DMS53 treated with DMSO at 0.1 percent for 48 hours (cell line): ENCODE results near the gene DSG3.
"Not testable (repeated sequence)": the region's sequence is repeated elsewhere in the genome, so short reads cannot be mapped to it uniquely, and the experiment has no call there.

Experiments
- DNase-seq: peaks from one replicate; lab custom pipeline; 2025; ENCODE audit not compliant: unreplicated experiment; lab: John Stamatoyannopoulos, UW

DSG3 gene

DNA sequence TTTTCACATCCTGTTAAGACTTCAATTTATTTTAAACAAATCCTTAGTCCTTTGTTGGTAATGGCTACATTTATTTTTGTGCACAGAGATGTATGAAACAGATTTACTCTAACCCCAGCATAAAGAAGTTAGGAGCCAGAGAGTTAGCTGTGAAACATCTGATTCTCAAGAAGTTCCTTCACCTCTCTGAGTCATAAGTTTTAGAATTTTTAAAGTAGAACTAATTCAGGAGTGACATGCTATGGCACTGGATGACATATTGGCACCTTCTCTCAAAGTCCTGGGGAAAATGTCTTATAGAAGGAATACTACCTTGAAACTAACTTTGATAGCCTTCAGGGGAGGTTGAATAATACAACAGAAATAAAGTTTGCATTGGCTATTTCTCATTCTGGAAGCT, 44.0 kb downstream of the DSG3 start:
- DNase-seq: no peak

DNA sequence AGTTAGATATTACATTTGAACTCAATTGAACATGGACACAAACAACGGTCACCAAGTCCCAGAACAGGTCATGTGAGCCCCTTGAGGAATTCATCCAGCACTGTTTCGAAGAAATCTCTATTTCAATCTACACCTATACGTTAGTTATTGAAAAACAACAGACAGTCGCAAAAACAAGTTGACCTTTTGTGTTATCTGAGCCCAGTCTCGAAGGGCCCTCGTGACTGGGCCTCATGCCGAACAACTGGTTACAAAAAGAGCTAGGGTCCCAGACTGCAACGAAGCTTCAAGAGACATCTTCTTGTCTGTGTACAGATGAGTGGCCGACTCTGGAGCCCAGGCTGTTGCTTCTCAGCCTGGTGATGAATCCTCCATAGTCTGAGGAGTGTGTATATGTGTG, 45.1 kb downstream of the DSG3 start:
- DNase-seq: no peak

DNA sequence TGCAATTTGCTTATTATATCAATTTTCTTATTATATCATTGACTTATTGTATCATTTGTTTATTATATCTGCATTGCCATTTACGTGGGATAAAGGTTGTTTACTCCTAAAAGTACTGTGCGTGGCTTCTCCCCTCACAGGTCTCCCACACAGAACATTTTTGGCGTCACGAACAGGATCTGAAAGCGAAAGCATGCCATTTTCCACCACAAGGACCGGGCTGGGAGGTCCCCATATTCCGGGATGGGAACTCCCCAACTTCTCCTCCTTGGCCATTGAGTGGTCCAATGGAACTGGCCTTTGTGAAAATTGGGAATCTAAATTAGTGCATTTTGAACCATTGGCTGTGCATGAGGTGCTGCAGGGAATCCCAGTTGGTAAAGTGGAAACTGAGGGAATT, 45.6 kb downstream of the DSG3 start:
- no peak for DNase-seq

DNA sequence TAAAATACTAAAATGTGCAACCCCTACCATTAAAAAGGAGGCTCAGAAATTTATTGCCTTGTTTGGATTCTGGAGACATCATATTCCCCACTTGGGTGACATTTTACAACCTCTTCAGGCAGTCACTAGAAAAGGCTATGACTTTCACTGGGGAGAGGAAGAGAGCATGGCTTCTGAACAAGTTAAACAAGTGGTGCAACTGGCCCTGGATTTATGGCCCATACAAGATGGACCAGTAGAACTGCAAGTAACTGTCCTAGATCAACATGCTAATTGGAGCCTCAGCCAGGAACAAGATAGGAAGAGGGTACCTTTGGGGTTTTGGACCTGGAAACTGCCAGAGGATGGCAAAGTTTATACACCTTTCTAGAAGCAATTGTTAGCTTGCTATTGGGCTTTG, 46.4 kb downstream of the DSG3 start:
- DNase-seq: no peak

DNA sequence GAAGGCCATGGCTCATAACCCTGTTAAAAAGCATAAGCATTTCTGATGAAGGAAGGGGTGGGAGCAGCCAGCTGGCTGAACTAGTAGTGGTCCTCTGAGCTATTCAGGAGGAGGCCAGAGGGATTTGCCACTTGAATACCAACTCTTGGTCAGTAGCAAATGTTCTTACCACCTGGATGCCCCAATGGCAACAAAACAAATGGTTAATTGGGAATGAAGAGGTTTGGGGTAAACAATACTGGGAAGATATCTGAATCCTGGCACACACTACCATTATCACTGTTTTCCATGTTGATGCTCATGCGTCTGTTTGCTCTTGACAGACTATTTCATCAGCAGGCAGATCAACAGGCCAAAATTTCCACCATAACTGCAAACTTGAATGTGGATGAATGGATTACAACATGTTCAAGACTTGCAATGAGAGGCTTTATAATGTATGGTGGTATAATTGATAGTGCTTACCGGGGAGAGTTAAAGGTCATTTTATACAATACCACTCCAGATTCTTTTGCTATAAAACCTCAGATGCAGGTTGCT, 47.2 kb downstream of the DSG3 start:
- DNase-seq: not testable (repeated sequence)

DNA sequence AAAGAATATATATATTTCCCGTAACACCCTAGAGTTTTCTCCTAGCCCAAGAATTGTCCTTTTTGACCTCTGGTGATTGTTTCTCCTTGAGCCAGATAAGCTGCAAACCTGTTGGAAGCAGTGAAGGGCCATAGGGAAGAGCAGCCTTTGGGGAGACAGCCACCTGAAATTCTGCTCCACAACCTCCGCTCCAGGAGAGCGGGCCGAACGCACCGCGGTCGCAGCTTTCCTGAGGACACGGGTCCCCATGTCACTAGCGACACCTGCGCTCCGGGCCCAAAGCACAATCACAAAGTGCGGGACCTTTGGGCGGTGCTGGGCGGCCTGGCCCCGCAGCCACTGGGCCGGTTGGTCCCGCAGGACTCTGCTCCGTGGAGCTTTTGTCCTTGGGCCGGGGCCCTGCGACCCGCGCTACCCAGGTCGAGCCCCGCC, 49.9 kb downstream of the DSG3 start:
- DNase-seq: peak; percentile 7

DNA sequence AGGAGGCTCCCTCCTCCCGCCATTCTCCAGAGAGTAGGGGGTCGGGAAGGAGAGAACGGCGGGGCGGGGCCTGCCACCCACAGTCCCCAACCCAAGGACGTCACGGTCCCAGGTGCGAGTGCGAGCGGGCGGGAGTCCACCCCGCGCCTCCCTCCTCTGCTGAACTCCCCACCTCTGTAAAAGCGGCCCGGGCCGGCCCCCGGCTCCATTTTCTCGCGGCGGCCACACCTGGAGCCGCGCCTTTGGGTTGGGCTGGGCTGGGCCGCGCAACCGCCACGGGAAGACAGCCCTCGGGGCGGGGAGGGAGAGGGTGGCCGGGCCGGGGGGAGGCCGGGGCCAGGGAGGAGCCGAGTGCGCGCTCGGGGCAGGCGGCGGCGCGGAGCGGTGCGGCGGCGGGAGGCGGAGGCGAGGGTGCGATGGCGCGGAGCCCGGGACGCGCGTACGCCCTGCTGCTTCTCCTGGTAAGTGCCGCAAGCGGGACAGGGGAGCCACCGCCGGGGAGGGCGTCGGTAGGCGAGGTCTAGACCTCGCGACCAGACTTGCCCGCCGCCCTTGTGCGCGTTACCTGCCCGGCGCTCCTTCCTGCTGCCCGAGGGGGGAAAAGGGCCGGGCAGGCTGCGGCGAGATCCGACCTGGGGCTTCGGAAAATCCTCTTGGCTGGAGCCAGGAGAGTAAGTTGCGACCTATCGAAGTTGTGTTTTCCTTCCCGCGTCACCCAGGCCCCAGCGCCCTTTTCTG, 50.5 kb downstream of the DSG3 start, which contains the start of gene DSG2:
TSS of gene DSG2 (plus strand) at position 342 of the 738 bp plus-strand sequence. CDS start at position 417, 75 bp downstream.
- DNase-seq: peak; percentile 18

DNA sequence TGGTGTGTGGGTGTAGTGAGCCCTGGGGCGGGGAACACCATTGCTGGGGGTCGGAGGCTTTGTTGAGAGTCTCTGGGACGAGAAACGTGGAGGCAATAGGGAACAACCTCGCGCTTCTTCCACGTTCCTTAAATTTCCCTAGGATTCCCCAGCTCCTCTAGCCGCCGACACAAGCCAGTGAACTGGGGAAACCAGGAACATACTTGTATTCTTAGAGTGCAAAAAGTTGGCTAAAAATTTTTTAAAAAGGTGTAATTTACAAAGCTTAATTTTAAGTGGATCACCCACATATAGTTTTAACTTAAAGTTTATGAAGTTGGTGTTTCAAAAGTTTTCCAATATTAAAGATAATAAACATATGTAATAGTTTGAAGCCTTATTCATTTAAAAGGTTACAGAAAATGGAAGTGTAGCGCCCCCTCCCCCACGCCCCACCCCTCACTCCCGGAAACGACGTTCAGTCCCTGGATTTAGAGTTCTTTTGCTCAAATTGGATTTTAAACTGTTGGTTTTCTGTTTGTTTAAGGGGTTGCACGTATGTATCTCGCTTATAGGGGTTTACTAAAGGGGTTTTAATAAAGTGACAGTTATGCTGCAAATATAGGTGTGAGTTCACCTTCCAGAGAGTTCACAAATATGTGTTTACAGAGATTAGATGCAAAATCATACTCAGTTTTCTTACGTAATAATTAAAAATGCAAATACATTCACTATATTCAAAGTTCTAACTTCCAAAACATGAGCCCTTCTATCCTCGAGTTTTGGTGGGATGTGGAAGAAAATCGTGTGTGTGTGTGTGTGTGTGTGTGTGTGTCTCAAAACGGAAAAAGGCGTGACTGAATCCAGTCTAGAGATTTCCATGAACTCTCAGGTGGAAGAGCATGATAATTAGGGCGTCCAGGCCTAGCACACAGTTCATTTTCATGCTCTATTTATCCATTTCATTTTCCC, 51.3 kb downstream of the DSG3 start:
- no peak for DNase-seq

DNA sequence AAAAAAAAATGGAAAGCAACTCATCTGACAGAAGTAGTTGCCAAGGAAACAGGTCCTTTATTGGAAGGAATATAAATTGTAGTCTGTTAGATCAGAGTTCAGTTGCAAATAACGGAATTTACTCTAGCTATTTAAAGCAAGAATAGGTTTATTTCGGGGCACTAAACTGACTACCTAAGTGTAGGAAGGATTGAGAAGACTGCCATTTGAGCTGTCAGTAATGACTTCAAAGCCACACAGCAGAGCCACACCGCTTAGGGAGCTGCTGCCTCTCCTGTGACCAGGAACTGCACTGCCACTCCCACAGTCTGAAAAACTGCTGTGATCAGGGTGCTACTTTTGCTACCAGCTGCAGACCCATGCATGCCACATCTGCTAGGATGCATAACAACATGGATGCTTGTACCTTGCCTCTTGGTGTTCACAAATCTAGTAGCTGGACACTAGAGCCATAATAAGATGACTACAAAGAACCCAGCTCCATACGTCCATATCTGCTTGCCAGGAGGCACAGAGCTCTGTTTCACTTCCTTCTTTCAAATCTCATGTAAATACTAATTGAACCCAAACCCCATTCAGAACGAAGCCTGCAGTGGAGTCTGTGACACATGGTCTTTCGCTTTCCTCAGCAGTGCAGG, 52.6 kb downstream of the DSG3 start:
- no peak for DNase-seq

DNA sequence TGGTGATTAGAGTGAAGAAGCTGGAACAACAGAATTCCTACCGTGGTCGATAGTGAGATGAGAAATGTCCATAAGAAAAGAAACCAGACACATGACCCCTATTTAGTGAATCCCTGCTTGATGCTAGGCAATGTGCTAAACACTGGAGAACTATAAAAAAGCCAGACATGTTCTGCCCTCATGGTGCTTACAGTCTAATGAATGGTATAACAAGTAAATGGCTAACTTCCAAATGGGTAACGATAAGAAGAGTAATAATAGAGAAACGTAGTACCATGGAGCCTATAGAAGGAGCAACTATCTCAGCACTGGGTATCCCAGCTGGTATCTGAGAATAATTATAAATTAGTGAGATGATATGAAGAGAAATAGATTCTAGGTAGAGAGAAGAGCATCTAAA, 55.5 kb downstream of the DSG3 start:
- no peak for DNase-seq

DNA sequence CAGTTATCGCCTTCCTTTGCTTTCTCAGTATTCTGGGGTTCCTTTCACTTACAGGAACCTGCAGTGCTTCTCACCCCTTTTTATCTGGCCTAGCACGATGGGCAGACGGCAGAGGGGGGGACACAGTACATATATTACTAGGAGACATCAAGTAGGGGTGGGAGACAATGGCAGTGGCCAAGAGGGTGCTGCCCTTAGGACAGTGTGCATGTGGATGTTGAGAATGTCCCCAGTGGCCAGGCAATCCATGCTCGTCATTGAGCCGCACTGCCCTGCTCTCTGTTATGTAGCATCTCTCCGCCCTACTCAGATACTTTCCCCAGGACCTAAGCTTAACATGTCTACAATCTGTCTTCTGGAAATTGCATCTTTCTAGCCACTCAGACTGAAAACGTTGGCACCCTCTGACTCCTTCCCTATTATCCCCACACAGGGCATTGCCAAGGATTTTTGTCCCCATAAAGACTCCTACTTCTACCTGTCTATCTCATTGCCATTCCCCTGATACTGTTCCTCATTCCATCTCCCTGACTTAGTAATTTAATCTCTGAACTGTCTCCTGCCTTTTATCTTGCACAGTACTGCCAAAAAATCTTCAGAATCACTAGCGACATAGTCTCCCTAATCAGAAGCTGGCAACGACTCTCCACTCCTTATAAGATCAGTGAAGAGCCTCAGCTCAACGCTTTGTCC, 57.1 kb downstream of the DSG3 start:
- no peak for DNase-seq

DNA sequence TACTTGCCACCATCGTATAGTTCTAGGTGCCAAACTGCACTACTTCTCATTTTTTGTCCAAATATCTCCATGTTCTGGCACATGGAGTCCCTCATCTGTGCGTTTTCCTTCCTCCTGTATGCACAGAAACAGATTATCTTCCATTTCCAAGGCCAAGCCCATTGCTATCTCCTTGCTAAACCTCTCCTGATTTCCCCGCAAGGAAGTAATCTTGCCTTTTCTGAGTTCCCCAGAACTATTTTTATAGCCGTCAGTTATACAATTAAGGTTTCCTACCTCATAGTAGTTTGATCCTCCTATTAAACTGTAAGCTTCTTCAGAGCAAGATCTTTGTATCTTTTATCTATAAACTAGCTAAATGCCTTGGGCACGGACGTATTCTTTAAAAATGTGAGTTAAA, 57.6 kb downstream of the DSG3 start:
- no peak for DNase-seq

DNA sequence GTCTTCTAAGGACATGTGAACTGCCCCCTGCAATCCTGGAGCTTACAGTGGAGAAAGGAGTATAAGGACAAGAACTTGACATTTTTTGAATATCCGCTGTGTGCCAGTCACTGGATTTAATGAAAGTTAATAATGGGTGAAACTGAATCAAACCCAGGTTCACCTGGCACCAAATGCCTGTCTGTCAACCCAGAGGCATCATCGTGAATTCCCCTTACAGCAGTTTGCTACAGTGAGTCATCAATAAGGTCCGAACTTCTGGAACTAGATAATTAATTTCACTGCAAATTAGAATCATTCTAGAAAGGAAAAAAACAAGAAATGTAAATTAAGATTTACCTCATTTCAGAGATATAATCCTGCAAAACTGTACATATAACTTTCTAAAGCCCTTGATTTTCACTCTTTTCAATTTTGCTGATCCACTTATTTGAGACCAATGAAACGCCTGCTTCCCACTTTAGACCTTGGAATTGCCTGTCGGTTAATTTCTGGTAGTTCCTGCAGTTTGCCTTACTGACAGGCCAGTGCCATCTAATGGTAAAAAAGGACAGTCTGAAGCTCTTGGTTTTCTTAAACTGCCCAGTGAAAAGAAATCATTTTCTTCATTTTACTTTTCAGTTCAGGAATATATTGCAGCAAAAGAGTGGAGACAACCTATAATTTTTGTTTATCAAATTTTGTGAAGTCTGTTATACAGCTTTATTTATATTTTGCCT, 58.6 kb downstream of the DSG3 start:
- DNase-seq: no peak

DNA sequence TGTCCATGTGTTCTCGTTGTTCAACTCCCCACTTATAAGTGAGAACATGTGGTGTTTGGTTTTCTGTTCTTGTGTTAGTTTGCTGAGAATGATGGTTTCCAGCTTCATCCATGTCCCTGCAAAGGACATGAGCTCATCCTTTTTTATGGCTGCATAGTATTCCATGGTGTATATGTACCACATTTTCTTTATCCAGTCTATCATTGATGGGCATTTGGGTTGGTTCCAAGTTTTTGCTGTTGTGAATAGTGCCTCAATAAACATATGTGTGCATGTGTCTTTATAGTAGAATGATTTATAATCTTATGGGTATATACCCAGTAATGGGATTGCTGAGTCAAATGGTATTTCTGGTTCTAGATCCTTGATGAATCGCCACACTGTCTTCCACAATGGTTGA, 59.6 kb downstream of the DSG3 start:
- not testable (repeated sequence) for DNase-seq

DNA sequence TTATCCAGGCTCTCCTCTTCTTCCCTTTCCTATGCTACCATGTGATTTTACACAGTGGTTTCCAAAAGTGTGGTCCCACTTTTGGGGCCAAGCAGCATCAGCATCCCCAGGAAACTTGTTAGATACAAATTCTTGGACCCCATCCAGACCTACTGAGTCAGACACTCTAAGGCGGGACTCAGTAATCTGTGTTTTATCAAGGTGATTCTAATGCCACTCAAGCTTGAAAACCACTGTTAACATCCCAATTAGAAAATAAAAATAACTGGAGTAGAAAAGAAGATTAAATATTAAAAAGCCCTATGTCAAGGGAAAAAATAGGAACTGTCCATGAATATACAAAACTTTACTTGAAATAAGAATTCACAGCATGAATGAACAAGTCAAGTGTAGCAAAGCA, 61.2 kb downstream of the DSG3 start:
- DNase-seq: no peak

DNA sequence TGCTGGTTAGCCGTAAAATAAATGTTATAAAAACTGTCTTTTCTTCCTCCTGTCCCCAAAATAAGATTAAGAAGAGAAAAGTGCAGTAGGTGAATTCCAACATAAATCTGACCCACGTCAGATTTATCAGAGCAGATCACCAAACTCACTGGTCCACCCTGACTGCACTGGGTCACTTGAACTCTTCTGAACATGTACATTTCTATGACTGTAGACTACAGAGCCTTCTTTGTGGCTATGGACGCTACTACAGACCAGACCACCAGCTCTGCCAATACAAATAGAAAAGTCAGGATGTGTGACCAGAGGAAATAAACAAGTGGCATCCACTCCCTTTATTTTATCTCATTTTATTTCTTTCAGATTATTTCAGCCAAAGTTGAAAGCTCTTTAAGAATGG, 62.0 kb downstream of the DSG3 start:
- no peak for DNase-seq

DNA sequence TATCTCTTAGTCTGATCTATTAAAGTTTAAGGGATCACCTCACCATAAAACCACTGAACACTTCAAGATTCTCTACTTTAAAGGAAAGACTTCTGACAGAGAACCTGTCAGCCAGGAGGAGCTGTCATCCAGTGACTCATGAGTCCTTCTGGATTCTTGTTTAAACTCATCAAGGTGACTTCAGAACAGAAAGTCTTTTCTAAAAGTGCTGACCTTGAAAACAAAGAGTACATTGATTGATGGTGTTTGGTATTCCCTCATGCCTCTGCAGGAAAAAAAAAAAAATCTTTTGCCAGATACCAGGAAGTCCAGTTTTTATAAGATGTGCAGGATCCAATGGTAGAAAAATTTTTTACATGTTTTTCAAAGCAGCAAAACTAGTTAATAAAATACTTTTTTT, 62.8 kb downstream of the DSG3 start:
- no peak for DNase-seq

DNA sequence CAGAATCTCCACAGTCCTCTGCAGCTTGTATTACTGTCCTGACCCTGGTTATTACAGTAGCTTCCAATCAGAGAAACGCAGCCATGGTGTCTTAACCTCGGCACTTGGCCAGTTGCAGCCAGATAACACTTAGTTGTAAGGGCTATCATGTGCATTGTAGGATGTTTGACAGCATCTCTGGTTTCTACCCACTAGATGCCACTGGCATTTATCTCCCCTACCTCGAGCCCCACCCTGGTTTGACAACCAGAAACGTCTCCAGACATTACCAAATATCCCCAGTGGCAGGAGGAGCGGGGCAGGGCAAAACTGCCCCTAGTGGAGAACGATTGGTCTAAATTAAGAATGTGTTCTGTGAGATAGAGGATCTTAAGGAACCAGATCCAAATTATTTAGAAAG, 63.6 kb downstream of the DSG3 start:
- no peak for DNase-seq

DNA sequence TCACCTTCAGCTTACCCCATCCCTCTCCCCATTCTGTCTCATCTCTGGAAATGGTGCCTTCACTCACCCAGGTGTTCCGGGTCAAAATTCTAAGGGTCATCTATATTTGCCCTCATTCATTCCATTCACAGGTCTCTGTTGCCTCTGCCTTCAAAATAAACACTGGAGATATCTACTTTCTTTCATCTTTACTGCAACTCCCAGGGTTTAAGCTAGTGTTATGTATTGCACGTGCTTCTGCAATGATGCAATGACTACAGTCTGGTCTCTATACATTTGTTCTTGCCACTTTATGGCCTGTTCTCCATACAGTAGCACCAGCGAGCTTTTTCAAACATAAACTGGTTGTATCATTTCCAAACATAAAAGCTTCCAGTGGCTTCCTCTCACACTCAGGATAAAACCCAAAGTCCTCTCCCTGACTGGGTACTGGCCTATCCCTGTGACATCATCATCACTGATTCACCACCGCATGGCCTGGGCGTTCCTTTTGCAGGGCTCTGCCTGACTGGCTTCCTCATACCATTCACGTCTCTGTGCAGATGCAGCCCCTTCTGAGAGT, 64.7 kb downstream of the DSG3 start:
- no peak for DNase-seq
